ENCODE measurements around the gene GUCY1A2. TPM values are rescaled to one million over a fixed set of nuclear protein-coding genes. Genes with fewer than 3 reads are reported as not detected.

Gene GUCY1A2
- total RNA-seq, 2 donors from 2014 or later, result 3.7 to 5.3 TPM

DNA sequence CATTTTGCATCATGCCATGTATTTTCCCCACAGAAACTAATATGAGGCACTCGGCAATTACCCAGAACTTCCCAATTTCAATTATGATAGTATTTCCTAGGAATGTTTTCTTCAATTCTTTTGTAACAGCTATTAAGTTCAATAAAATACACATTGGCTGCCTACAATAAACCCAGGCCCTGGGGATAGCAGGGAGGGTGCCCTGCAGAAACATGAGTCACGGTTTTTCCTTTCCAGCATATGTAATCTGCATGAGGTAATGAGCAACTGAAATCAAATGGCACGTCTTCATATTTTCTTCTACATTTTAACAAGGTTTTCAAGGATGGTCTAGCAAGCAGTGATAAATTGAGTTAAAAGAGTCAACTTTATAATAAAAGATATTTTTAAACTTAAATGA is 32.0 kb downstream of the GUCY1A2 start:
- no peaks in the 10 kb centered on the region for H3K4me1 ChIP-seq (ENCODE audit: control insufficient read depth, insufficient read depth, low read length)
- WGBS, 2 experiments (ENCODE audit: insufficient coverage in 1 of 2, insufficient read length in 1 of 2), result 86 to 100% methylated on average over 2 to 3 of the region's 3 CpGs
- H3K27me3 ChIP-seq (ENCODE audit: control insufficient read depth, insufficient read depth, low read length, poor library complexity, severe bottlenecking), result no peaks in the 10 kb centered on the region
- no peak overlapping the region for H3K4me3 ChIP-seq (ENCODE audit: low read length)
- Mint-ChIP-seq H3K4me3 (no peak overlapping the region), H3K9me3 (no peaks in the 10 kb centered on the region), H3K27ac (no peak overlapping the region), H3K4me1 (peaks cover 6% of the 10 kb centered on the region), H3K36me3 (ENCODE audit: low read depth) (no peaks in the 10 kb centered on the region), H3K27me3 (ENCODE audit: insufficient read depth) (no peaks in the 10 kb centered on the region)
- no peak for TF ChIP-seq CTCF (conservative IDR thresholded peaks at IDR 0.05)
- no peak overlapping the region for H3K27ac ChIP-seq (ENCODE audit: low read depth, low read length)
- no peaks in the 10 kb centered on the region for H3K36me3 ChIP-seq (ENCODE audit: control insufficient read depth, insufficient read depth, low read length)
- no peak for DNase-seq
- H3K9me3 ChIP-seq (ENCODE audit: control insufficient read depth, low read length), result no peaks in the 10 kb centered on the region
- no peak overlapping the region for H3K9ac ChIP-seq (ENCODE audit: extremely low read depth, low read length, poor library complexity, severe bottlenecking)

GRCh38 chr11:106983991-106984390 is 34.3 kb downstream of the GUCY1A2 start:
- Mint-ChIP-seq H3K4me3 (no peak overlapping the region), H3K9me3 (no peaks in the 10 kb centered on the region), H3K36me3 (ENCODE audit: low read depth) (no peaks in the 10 kb centered on the region), H3K4me1 (peaks cover 6% of the 10 kb centered on the region), H3K27me3 (ENCODE audit: insufficient read depth) (no peaks in the 10 kb centered on the region), H3K27ac (no peak overlapping the region)
- Histone ChIP-seq H3K9me3 (ENCODE audit: control insufficient read depth, low read length) (no peaks in the 10 kb centered on the region), H3K36me3 (ENCODE audit: control insufficient read depth, insufficient read depth, low read length) (no peaks in the 10 kb centered on the region), H3K27me3 (ENCODE audit: control insufficient read depth, insufficient read depth, low read length, poor library complexity, severe bottlenecking) (no peaks in the 10 kb centered on the region), H3K4me1 (ENCODE audit: control insufficient read depth, insufficient read depth, low read length) (no peaks in the 10 kb centered on the region), H3K9ac (ENCODE audit: extremely low read depth, low read length, poor library complexity, severe bottlenecking) (no peak overlapping the region), H3K27ac (ENCODE audit: low read depth, low read length) (peak overlapping the region; percentile 29), H3K4me3 (ENCODE audit: low read length) (no peak overlapping the region)
- no peak for DNase-seq
- 50 to 70% methylated on average over 1 of the region's 1 CpG for WGBS, 2 experiments (ENCODE audit: insufficient coverage in 1 of 2, insufficient read length in 1 of 2)
- no peak for TF ChIP-seq CTCF (conservative IDR thresholded peaks at IDR 0.05)

DNA sequence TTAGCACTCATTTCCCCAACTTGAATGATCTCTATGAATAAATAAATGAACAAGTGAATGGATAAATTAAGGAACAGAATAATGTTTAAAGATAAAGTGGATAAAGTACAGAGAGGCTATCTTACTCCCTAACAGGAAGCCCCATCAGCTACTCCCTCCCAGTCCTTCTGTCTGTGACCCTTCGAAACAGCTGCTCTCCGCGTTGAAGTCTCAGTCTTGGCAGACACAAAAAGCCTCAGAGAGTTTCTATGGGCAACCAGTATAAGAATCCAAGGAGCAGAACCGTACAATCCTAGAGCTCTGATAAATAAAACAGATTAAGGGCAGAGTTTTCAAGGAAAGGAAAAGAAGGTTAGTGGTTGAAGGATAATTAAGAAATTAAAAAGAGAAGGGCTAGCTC is 35.0 kb downstream of the GUCY1A2 start:
- H3K4me3 Mint-ChIP-seq, result no peak overlapping the region
- Histone ChIP-seq H3K9me3 (ENCODE audit: control insufficient read depth, low read length) (no peaks in the 10 kb centered on the region), H3K27me3 (ENCODE audit: control insufficient read depth, insufficient read depth, low read length, poor library complexity, severe bottlenecking) (no peaks in the 10 kb centered on the region), H3K27ac (ENCODE audit: low read depth, low read length) (no peak overlapping the region), H3K36me3 (ENCODE audit: control insufficient read depth, insufficient read depth, low read length) (no peaks in the 10 kb centered on the region), H3K4me1 (ENCODE audit: control insufficient read depth, insufficient read depth, low read length) (no peaks in the 10 kb centered on the region), H3K9ac (ENCODE audit: extremely low read depth, low read length, poor library complexity, severe bottlenecking) (no peak overlapping the region), H3K4me3 (ENCODE audit: low read length) (no peak overlapping the region)
- 80 to 86% methylated on average over 1 to 4 of the region's 4 CpGs for WGBS, 2 experiments (ENCODE audit: insufficient coverage in 1 of 2, insufficient read length in 1 of 2)
- H3K27ac Mint-ChIP-seq, result no peak overlapping the region
- no peak for DNase-seq
- no peaks in the 10 kb centered on the region for H3K36me3 Mint-ChIP-seq (ENCODE audit: low read depth)
- no peaks in the 10 kb centered on the region for H3K27me3 Mint-ChIP-seq (ENCODE audit: insufficient read depth)
- H3K4me1 Mint-ChIP-seq, result peaks cover 6% of the 10 kb centered on the region
- H3K9me3 Mint-ChIP-seq, result no peaks in the 10 kb centered on the region
- no peak for TF ChIP-seq CTCF (conservative IDR thresholded peaks at IDR 0.05)

All from endodermal cell (in vitro differentiated cells).